NCI-H146 treated with DMSO at 0.1 percent for 48 hours (cell line): Measurements from ENCODE around the gene PTPRN2.

Experiments used
- DNase-seq: peaks from one replicate; lab custom pipeline; 2025; ENCODE audit not compliant: unreplicated experiment; lab: John Stamatoyannopoulos, UW

PTPRN2 gene

DNA sequence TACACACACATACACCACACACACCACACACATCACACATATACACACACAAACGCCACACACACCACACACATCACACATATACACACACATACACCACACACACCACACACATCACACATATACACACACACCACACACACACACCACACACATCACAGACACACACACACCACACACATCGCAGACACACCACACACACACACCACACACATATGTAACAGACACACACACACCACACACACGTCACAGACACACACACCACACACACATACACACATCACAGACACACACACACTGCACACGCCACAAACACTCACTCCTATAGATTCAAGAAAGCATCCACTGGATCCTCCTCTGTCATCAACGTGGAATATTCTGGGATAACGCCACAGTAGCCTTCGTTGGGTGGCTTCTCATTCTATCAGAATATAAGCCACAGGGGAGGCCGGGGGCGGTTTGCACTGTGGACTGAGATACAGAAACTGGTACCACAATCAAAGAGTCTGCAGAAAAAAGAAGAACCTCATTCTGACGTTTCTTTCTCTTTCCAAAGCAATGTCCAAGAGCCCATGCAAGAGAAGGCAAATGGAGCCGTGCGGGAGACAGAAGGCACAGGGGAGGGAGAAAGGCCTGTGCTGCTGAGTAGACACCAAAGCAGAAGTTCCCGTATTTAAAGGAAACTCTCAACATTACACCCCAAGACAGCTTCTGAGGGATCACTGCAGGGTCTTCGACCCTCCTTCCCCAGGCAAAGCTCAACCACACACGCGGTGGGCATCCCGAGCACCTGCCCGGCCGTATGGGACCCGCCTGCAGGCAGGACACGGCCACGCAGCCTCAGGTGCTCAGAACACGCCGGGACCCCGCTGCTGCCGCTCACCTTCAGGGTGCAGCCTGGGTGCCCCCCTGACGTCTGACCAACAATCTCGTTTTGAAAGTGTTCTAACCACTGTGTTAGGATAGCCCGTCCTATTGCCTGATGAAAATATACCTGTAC, 929.6 kb downstream of the PTPRN2 start:
- no peak for DNase-seq

GRCh38 chr7:157656195-157656769, 931.3 kb downstream of the PTPRN2 start:
- DNase-seq: no peak

DNA sequence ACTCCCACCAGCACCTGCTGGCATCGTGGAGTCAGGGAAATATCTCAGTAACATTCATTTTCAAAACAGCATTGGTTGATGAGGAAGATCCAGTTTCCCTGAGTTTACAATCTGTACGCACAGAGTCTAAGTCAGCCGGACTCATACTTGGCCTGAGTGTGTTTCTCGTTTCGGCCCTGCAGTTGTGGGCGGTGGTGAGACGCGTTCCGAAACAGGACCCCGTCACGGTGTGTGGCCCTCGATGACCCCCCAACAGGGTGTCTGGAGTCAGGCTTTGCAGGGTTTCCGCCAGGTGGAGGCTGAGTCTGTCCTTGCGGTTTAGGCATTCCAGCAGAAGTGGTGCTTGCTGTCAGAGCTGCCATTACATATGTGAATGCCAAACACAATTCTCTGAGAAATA, 933.3 kb downstream of the PTPRN2 start:
- DNase-seq: no peak

DNA sequence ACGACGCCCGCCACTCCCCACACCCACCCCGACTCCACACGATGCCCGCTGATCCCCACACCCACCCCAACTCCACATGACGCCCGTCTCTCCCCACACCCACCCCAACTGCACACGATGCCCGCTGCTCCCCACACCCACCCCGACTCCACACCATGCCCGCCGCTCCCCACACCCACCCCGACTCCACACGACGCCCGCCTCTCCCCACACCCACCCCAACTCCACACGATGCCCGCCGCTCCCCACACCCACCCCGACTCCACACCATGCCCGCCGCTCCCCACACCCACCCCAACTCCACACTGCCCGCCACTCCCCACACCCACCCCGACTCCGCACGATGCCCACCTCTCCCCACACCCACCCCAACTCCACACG, 933.8 kb downstream of the PTPRN2 start:
- no peak for DNase-seq

DNA sequence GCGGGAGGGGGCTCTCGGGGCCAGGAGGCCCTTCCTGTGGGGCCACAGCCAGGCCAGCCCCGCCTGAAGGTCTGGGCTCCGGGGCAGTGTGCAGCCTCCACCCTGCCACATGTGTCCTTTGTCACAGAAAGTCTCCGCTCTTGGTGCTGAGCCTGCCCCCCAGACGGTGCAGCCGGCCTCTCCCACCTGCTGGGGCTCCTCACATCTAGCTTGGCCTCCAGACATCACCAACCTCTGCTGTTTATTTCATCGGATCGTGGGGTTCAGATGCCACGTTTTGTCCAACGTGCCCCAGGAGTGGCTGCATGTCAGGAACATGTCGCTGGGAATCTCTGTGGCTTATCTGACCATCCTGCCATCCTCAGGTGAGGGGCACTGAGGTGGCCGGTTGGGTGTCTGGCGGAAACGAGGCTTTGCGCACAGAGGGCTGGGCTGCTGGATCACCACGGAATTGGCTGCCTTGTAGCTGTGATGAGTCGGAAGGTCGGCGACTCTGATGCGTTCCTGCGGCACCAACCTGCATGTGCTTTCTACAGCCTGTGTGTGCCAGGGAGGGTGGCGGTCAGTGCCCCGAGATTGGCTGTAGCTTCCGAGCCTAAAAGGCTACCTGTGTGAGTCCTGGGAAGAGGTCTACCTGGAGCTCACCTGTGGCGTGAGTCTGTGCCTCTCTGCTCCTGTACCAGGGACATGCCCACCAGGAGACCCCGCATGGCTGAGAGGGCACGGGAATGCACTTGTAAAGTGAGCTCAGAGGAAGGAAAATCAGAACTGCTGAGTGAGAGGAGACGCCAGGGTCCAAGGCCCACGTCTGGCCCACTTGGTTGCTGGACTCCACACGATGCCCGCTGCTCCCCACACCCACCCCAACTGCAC, 934.4 kb downstream of the PTPRN2 start:
- DNase-seq: no peak

DNA sequence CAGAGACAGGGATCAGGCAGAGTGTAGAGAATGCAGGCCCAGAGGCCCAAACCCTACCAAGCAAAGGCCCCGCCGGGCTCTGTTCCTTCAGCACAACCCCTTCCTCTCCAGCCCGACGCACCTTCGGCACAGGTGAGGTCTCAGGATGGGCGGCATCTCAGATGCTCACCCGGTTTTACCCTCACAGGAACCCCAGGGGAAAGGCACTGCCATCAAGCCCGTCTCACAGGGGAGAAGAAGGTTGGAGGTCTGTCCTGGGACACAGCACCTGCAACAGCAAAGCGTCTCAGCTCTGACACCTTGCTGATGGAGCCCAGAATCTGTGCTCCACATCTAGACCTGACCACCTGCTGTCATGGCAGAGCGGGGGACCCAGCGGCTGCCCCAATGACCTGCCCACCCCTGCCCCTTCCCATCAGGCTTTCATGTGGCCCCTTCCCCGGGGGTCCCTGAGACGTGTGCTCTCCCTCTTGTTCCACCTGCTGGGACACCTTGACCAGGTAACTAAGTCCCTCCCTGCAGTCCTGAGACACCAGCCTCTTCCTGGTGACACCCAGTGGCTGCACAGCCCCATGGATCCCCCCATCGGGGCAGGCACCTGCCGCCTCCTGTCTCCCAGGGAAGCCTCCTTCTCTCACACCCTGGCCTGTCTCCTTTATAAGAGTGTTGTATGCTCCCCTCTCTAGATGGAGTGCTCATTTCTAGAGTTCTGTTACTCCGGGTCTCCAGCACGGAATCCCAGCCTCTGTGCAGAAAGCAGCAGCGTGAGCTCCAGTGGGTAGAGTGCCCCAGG, 935.3 kb downstream of the PTPRN2 start:
- no peak for DNase-seq

DNA sequence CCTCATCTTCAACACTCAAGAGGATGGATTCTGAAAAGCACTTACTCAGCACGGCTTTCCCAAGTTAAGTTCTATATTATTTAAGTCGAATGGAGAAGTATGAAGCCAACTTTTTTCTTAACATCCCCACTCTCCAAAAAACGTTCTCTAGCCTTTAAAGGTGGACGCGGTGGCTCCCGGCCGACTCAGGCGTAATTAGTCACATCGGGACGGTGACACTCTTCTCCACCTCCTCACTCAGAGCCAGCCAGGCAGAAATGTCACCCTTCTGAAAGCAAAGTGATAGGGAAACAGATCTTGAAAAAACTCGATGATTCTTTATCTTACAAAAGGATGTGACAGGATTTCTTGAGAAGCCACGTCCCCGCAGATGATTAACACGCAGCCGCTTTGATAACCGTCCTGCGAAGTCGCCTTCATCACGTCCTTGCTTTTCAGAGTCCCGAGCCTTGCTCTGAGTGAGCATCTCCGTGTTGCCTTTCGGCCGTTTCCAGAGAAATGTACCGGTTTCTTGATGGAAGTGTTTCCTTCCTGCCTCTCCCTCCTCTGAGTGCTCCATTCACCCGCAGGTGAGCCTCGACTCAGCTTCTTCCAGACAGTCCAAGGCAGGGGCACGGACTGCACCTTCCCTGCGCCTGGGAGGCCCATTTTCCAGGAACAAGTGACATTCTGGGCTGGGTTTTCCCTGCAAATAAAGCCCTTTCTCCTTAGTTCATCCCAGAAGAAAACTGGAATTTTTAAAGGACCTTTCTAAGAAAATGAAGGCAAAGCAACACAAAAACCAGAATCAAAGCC, 936.1 kb downstream of the PTPRN2 start:
- no peak for DNase-seq

- no peak for DNase-seq
Observed at GRCh38 chr7:157650801-157651200, 936.8 kb downstream of the PTPRN2 start.

DNA sequence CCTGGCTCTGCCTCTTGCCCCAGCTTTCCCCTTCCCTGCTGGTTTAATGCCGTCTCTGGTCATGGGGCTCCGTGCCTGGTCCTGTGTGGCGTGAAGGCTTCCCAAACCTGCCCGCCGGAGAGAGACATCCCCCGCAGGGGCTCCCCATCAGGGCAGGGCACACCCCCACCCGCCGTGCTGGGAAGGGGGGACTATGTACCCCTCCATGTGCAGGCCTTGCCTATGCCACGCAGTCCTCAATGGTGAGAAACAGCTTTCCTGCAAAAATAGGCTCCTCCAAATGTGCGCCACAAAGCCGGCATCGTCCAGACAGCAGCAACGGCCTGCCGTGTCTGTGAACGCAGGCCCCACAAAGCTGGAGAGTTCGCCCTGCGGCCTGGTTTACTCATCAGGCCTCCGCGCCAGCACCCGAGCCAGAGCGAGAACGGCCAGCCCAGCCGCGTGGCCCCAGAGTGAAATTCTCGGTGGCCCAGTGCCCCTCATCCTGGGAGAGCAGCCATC, 937.4 kb downstream of the PTPRN2 start:
- DNase-seq: no peak

DNA sequence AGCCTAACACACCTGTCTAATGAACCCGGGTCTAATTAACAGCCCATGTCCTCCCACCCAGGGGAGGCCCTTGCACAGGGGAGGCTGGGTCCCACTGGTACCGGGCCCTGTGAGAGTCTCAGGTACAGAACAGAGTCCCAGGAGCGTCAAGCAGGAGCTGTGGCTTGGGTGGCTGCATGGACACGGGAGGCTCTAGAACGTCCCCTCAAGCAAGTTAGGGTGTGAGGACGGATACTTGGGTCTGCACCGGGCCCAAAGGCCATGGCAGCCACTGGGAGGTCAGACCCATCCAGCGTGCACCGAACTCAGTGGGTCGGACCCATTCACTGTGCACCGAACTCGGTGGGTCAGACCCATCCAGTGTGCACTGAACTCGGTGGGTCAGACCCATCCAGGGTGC, 941.1 kb downstream of the PTPRN2 start:
- no peak for DNase-seq

DNA sequence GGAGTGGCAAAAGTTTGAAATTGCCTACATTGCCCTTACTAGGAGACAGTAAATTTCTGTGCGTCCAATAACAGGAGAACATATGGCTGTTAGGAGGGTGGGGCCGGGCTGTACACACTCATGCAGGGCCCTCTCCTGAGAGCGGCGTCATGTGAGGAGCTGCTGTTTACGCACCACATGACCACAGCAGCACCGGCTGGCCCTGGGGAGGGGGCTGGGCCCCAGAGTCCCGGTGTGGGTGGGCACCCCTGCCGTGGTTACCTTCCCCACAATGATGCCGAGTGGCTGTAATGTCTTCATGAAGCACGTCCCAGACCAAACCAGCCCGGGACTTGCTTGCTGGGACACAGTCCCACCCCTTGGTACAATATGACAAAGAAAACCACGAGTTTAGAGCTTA, 942.1 kb downstream of the PTPRN2 start:
- no peak for DNase-seq

GRCh38 chr7:157644946-157645345, 942.7 kb downstream of the PTPRN2 start:
- no peak for DNase-seq

GRCh38 chr7:157643525-157643970, 944.1 kb downstream of the PTPRN2 start:
- no peak for DNase-seq

DNA sequence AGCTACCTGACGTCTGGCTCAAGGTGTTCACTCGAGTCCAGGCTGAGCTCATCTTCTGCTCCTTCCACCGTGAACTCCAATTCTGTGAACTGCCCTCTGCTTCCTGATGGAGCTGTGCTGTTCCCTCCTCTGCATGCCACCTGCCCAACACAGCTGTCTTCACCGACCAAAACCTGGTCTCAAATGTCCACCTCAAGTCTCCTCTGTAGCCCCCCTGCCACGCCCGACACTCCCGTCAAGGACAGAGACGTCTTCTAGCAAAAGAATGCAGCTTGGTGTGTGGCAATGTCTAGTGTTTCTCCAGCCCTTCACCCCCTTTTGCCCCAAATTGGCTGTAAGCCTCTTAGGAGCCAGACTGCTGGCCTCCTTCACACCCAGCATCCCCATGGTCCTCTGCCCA, 945.8 kb downstream of the PTPRN2 start:
- DNase-seq: no peak

DNA sequence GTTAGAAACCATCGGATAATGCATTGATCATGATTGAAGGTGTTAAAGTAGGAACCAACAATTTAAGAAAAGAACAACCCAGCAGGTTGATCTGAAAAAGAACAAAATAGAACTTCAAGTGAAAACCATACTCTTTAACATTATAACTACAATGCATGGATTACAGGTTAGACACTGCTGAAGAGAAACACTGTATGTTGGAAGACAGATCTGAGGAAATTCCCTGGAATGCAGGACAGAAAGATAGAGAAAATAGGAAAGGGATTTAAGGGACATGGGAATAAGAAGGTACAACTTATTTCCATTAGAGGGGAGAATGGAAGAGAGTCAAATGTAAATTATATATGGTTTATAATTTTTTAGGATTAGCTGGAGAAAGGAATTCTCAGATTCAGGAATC, 947.5 kb downstream of the PTPRN2 start:
- DNase-seq: no peak

GRCh38 chr7:157638563-157638962, 949.1 kb downstream of the PTPRN2 start:
- no peak for DNase-seq

GRCh38 chr7:157637216-157637949, 950.2 kb downstream of the PTPRN2 start:
- no peak for DNase-seq

DNA sequence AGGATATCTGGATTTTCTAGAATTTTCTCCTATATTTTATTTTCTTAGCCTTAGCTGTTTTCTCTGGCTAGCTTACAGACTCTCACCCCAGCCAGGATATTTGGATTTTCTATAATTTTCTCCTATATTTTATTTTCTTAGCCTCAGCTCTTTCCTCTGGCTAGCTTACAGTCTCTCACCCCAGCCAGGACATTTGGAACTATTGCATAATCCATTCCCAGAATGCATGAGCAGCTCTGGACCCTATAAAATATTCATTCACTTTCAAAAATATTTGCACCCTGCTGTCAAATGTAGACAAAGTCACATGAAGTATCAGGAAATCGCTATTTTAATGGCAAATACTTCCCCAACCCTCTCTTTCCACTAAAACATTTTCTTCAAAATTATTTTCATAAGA, 952.0 kb downstream of the PTPRN2 start:
- DNase-seq: no peak

- DNase-seq: no peak
Observed at GRCh38 chr7:157635148-157635500, 952.5 kb downstream of the PTPRN2 start.
